Activated CD4-positive, CD25-positive, alpha-beta regulatory T cell treated with anti-CD3 and anti-CD28 coated beads, Interleukin-2, amount 50 U/mL, for 16 hours (primary cell): Measurements from ENCODE around the gene ME1.
"Not testable (repeated sequence)": the region's sequence is repeated elsewhere in the genome, so short reads cannot be mapped to it uniquely, and the experiment has no call there.

Experiments used
- DNase-seq: peaks from one replicate; pipeline ENCODE4 v3.0.0-alpha.2; 2020; ENCODE audit warnings: low read depth, low spot score

ME1 gene

GRCh38 chr6:83432636-83433035, 1.8 kb upstream of the ME1 start:
- DNase-seq, result no peak

GRCh38 chr6:83431545-83432155, 799 bp upstream of the ME1 start:
- DNase-seq, result no peak

- no peak for DNase-seq
These were observed 817 bp downstream of the ME1 start for GRCh38 chr6:83429857-83430610.

GRCh38 chr6:83429269-83429668, 1.6 kb downstream of the ME1 start:
- DNase-seq, result no peak

GRCh38 chr6:83424392-83425018, 6.3 kb downstream of the ME1 start:
- no peak for DNase-seq

GRCh38 chr6:83417880-83418663, 12.8 kb downstream of the ME1 start:
- DNase-seq, result no peak

- no peak for DNase-seq
These were observed 17.8 kb downstream of the ME1 start for GRCh38 chr6:83413068-83413467.

- DNase-seq, result no peak
These were observed 19.1 kb downstream of the ME1 start for GRCh38 chr6:83411731-83412130.

- no peak for DNase-seq
These were observed 27.7 kb downstream of the ME1 start for GRCh38 chr6:83403191-83403590.

GRCh38 chr6:83389606-83390005, 41.2 kb downstream of the ME1 start:
- no peak for DNase-seq

- no peak for DNase-seq
These were observed 45.4 kb downstream of the ME1 start for GRCh38 chr6:83385473-83385872.

GRCh38 chr6:83384751-83385150, 46.1 kb downstream of the ME1 start:
- no peak for DNase-seq

GRCh38 chr6:83381949-83382348, 48.9 kb downstream of the ME1 start:
- DNase-seq, result no peak

- DNase-seq, result no peak
These were observed 52.0 kb downstream of the ME1 start for GRCh38 chr6:83378621-83379388.

- DNase-seq, result no peak
These were observed 59.4 kb downstream of the ME1 start for GRCh38 chr6:83371423-83371822.

GRCh38 chr6:83370567-83370966, 60.3 kb downstream of the ME1 start:
- no peak for DNase-seq

- DNase-seq, result no peak
These were observed 61.2 kb downstream of the ME1 start for GRCh38 chr6:83369692-83370091.

GRCh38 chr6:83368577-83368976, 62.3 kb downstream of the ME1 start:
- no peak for DNase-seq

- DNase-seq, result no peak
These were observed 63.7 kb downstream of the ME1 start for GRCh38 chr6:83367104-83367503.

GRCh38 chr6:83365931-83366330, 64.9 kb downstream of the ME1 start:
- no peak for DNase-seq

GRCh38 chr6:83362349-83362748, 68.5 kb downstream of the ME1 start:
- DNase-seq, result not testable (repeated sequence)
